Activated T-helper 1 cell treated with Interleukin-2 at 50 U/mL for 16 hours (primary cell): ENCODE data around the gene NAALADL2.
"Not testable (repeated sequence)": the region's sequence is repeated elsewhere in the genome, so short reads cannot be mapped to it uniquely, and the experiment has no call there.

Source experiments
- DNase-seq: peaks from one replicate; pipeline ENCODE4 v3.0.0-alpha.2; 2020; ENCODE audit warnings: low read depth

Gene NAALADL2

GRCh38 chr3:175070946-175071345 lies 211.8 kb downstream of the NAALADL2 start:
- no peak for DNase-seq

- DNase-seq: no peak
These were observed 214.2 kb downstream of the NAALADL2 start for GRCh38 chr3:175073219-175073905.

DNA sequence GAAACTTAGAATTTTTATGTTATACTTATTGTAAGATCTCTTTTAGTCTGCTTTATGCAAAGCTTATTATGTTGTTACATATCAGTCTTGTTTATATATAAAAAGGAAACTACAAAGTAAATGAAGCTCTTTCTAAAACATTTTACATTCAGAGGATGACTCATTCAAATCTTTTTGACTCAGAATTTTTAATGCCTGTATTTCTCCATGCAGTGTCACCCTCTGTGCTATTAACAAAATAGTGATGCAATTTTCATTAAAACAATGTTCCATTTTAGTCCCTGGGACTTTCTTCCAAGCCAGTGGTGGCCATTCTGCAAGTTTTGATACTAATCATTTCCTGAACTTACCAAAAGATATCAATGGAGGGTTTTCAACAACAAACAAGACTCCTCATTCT lies 216.1 kb downstream of the NAALADL2 start:
- no peak for DNase-seq

DNA sequence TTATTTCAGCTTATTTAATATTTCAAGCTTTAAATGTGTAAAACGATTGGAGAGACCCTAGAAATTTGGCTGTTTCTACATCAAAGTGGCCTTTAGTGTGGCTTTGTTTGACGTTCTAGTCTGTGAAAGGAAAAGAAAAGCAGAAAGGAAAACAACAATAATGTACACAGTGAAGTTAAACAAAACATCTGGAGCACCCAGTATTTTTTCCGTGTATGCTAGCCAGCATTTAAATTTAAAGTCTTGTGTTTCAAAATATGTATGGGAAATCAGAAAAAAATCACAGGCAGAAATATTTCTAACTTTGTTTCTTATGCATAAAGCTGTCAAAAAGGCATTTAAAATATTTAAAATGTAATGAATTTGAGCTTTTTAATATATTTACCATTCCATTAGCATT lies 218.1 kb downstream of the NAALADL2 start:
- DNase-seq: no peak

DNA sequence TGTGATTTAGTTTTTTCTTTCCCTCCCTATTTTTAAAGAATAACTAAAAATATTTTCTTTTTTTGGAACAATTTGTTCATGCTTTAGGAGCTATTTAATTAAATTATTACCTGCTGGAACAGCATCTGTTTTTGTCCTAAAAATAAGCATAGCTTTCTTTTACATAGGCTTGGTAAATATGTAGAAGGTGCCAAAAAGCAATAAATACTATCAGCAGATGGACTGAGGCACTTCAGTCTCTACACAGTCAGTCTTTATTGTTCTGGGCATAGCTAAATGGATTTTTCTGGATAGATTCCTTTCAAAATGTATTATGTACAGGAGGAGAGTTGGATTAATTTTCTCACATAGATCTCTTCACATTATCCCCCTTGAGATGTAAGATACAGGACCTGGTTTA lies 223.5 kb downstream of the NAALADL2 start:
- DNase-seq: no peak

GRCh38 chr3:175087128-175087527 lies 228.0 kb downstream of the NAALADL2 start:
- DNase-seq: not testable (repeated sequence)

DNA sequence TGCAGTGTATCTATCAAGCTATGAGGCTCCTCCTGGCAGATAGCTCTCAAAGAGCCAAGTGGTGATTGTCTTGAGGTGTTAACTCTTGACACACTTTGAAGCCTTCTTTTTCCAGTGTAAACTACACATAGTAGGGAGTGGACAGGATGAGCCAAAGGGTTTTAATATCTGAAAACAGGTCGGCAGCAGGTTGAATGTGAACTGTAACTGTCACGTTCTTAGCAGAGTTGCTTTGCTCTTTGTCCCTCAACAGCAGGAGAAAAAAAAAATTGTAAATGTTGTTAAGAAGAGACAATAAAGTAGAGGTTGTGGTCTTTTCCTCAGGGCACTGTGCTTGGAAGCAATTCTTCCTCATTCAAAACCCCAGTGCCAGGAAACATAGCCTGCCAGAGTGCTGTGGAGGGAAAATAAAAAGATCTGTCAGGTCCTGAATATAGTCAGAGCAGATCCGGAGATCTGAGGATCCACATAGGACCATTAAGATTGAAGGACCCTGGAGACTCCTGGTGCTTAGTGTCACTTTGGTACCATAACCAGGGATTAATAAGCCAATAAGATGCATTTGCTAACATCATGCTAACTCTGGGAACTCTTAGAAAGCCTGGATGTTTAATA lies 229.7 kb downstream of the NAALADL2 start:
- no peak for DNase-seq

DNA sequence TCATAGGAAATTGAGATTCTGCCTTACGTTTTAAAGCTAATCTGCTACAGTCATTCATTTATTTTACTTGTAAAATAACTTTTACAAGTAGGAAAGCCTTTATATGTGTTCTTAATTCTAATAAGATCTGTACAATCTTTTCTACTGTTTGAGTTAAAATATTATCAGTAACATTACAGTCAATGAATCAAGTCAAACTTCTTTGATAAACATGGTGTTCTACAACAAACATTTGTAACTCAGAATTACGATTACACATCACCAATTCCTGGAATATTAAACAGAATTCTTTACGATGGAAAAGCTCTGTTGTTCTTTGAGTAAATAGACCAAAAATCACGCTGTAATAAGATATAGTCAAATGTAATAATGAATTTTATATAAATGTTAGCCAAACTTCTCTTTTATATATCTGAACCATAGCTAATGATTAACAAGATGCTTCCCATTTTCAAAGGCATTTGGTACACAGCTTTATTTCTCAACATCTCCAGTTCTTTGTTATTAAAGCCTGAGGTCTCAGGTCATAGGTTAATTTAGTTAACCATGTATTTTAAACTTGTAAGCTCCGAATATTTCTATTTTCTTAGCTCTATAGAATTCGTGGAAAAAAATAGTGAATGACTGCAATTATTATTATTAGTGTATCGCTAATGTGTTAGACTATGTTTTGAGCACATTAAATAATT lies 232.4 kb downstream of the NAALADL2 start:
- DNase-seq: no peak

DNA sequence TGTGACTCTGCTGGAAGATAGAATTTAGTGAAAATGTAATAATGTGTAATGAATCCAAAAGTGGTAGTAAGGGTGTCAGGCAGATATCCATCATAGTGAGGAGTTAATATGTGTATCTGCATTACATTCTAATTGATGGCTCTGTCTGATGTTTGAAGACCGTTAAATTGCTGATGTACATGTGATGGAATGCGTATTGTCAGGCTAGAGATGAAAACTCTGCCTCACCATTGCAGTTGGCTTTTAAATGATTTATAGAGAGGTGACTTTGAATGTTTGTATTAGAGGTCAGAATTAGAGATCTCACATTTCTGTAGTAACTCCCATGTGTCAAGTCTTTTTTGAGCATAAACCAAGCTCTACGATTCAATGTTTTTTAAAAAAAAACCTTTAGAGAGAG lies 234.6 kb downstream of the NAALADL2 start:
- no peak for DNase-seq

GRCh38 chr3:175094344-175094743 lies 235.2 kb downstream of the NAALADL2 start:
- DNase-seq: no peak

DNA sequence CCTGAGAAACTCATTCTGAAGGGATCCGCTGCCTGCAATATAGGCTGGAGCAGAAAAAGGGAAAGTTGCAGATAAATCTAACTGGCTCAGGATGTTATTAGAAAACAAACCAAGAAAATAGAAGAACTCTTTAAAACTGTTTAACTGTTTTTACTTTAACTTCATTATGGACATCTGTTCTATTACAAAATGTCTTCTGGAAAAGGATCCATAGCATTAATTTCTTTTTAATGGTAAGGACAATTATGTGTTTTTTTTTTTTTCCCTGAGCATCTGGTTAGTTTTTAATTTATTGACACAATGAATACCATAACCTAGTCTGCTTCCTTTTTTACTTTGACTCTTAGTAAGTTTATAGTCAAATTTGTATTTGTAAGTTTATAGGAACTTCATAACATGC lies 239.5 kb downstream of the NAALADL2 start:
- no peak for DNase-seq

- no peak for DNase-seq
These were observed 243.0 kb downstream of the NAALADL2 start for GRCh38 chr3:175102161-175102560.

GRCh38 chr3:175103298-175103697 lies 244.2 kb downstream of the NAALADL2 start:
- no peak for DNase-seq

- no peak for DNase-seq
These were observed 245.9 kb downstream of the NAALADL2 start for GRCh38 chr3:175105066-175105465.

DNA sequence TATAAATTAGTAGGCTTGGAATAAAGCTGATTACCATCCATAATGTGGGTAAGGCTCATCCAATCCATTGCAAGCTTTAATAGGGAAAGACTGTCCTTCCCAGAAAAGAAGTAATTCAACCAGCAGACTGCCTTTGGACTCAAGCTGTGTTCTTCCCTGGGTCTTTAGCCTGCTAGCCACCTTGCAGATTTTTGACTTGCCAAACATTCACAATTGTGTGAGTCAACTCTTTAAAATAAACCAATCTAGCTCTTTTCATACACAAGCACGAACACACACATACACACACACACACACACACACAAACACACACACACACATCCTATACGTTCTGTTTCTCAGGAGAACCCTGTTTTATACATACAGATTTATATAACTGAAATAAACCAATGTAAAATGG lies 248.1 kb downstream of the NAALADL2 start:
- DNase-seq: no peak

GRCh38 chr3:175107995-175108394 lies 248.9 kb downstream of the NAALADL2 start:
- no peak for DNase-seq

GRCh38 chr3:175108613-175109151 lies 249.5 kb downstream of the NAALADL2 start:
- DNase-seq: no peak

GRCh38 chr3:175111036-175111435 lies 251.9 kb downstream of the NAALADL2 start:
- DNase-seq: no peak

DNA sequence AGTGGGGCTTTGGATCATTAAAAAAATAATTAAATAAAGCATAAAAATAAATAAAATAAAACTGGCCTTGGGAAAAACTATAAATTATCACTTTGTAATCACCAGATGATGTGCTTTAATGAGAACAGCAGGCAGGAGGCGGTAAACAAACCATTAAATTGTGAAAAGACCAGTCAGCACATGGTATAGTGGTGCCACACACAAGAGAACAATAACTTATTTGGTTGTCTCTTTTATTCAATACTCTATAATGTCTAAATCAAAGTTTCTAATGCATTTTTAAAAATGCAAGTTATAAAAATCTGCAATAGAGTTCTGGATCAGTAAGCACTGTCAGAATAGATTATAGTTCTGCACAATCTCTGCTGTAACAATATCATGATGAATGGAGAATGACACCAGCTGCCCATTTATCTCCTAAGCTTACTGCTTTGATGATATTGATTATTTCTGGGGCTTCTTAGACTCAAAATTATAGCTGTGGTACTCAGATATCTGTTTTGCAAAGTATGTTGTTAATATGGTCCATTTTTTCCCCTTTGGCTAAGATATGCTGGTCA lies 259.3 kb downstream of the NAALADL2 start:
- no peak for DNase-seq

DNA sequence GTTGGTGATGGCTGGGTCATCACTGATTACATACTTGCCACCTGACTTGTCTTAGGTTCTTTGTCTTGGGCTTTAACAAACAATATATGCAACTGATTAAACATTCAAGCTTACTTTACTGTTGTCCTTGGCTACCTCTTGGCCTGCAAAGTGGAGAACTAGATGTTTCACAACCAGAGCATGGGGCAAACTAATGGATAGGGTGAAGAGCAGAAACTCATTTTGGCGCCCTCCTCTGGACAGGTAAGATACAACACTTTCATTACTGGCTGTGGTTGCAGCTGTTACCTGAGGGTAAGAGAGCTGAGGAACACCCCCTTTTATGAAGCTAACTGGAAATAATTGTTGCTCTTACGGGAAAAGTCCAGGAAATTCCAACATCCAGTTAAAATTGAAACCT lies 262.1 kb downstream of the NAALADL2 start:
- no peak for DNase-seq

- no peak for DNase-seq
These were observed 268.0 kb downstream of the NAALADL2 start for GRCh38 chr3:175127075-175127662.

GRCh38 chr3:175129126-175129525 lies 270.0 kb downstream of the NAALADL2 start:
- DNase-seq: no peak
